Thyroid gland (tissue), 4 donors: Measurements from ENCODE around the gene TM2D3.

Experiments
- POLR2A ChIP-seq, 2 donors: fragments of 450-650 bp; IDR thresholded peaks; one replicate each; pipeline ENCODE4 v1.6.1; 2017; ENCODE audit warnings: antibody characterized with exemption in 2 of 2, mild to moderate bottlenecking in 2 of 2, moderate library complexity in 1 of 2
- TF ChIP-seq, protein P1 (sequence below), 6 experiments: fragments of 200-600 bp in 3 of 6; fragments of 450-650 bp in 3 of 6; sonication (generic) in 3 of 6; IDR thresholded peaks; one replicate each; pipeline ENCODE4 v1.5.1; 2016 to 2019; ENCODE audit warnings: antibody characterized with exemption in 6 of 6, mild to moderate bottlenecking in 2 of 6, inconsistent platforms in 1 of 6, moderate library complexity in 1 of 6

DNA sequence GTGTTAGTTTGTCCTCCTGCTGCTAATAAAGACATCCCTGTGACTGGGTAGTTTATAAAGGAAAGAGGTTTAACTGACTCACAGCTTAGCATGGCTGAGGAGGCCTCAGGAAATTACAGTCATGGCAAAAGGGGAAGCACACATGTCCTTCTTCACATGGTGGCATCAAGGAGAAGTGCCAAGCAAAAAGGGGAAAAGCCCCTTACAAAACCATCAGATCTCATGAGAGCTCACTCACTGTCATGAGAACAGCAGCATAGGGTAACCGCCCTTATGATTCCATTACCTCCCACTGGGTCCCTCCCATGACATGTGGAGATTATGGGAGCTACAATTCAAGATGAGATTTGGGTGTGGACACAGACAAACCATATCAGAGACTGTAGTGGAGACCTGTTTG is 27.0 kb downstream of the TM2D3 start:
- TF ChIP-seq, protein P1, sequence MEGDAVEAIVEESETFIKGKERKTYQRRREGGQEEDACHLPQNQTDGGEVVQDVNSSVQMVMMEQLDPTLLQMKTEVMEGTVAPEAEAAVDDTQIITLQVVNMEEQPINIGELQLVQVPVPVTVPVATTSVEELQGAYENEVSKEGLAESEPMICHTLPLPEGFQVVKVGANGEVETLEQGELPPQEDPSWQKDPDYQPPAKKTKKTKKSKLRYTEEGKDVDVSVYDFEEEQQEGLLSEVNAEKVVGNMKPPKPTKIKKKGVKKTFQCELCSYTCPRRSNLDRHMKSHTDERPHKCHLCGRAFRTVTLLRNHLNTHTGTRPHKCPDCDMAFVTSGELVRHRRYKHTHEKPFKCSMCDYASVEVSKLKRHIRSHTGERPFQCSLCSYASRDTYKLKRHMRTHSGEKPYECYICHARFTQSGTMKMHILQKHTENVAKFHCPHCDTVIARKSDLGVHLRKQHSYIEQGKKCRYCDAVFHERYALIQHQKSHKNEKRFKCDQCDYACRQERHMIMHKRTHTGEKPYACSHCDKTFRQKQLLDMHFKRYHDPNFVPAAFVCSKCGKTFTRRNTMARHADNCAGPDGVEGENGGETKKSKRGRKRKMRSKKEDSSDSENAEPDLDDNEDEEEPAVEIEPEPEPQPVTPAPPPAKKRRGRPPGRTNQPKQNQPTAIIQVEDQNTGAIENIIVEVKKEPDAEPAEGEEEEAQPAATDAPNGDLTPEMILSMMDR (IDR thresholded peaks at IDR 0.05): no peak
- no peak for TF ChIP-seq POLR2A (IDR thresholded peaks at IDR 0.05)
